H1 (cell line): Measurements from ENCODE around the gene DAB2IP. TPM values are rescaled to one million over a fixed set of nuclear protein-coding genes. Genes with fewer than 3 reads are reported as not detected.

Source experiments
- CTCF ChIA-PET: fragments of 300-600 bp; sonication (Branson Sonifier 250); formaldehyde crosslinking; loops from one replicate; lab custom pipeline; 2021; ENCODE audit not compliant: partially characterized antibody; lab: Charles Lee
- POLR2A ChIA-PET: fragments of 300-600 bp; sonication (Branson Sonifier 250); formaldehyde crosslinking; loops from one replicate; lab custom pipeline; 2021; ENCODE audit warnings: inconsistent platforms; ENCODE audit not compliant: partially characterized antibody; lab: Charles Lee
- DNase-seq, 2 experiments: peaks; one replicate each; pipeline versions ENCODE4 v3.0.0 to v3.0.0-alpha.2; 2010 to 2022; ENCODE audit warnings: low spot score in 2 of 2, low read depth in 1 of 2, mixed read lengths in 1 of 2
- FAIRE-seq: peaks from 2 replicates; lab custom pipeline; 2011; peaks lifted over from hg19 to GRCh38; lab: Jason Lieb, UNC
- H2AFZ ChIP-seq: 2 replicates; pipeline ENCODE4 v1.8.1; 2012; ENCODE audit warnings: low read length, inconsistent platforms
- H2AK5ac ChIP-seq: 2 replicates; pipeline ENCODE4 v1.6.1; 2013; ENCODE audit warnings: low read depth, low read length
- H2BK120ac ChIP-seq: replicated peaks from 2 replicates; pipeline ENCODE3; 2013; ENCODE audit warnings: low read depth, low read length, inconsistent platforms
- H2BK12ac ChIP-seq: 2 replicates; pipeline ENCODE4 v1.6.1; 2013; ENCODE audit warnings: low read depth, low read length
- H2BK15ac ChIP-seq: 2 replicates; pipeline ENCODE4 v1.6.1; 2013; ENCODE audit warnings: low read length
- H2BK20ac ChIP-seq: 2 replicates; pipeline ENCODE4 v1.6.1; 2013; ENCODE audit warnings: low read length
- H2BK5ac ChIP-seq: 2 replicates; pipeline ENCODE4 v1.6.1; 2013; ENCODE audit warnings: low read depth, low read length
- H3K14ac ChIP-seq: 2 replicates; pipeline ENCODE4 v1.6.1; 2013; ENCODE audit warnings: inconsistent platforms; ENCODE audit not compliant: insufficient read length
- H3K18ac ChIP-seq: 2 replicates; pipeline ENCODE4 v1.6.1; 2013; ENCODE audit warnings: low read length; ENCODE audit errors: extremely low read depth
- H3K23ac ChIP-seq: 2 replicates; pipeline ENCODE4 v1.6.1; 2013; ENCODE audit warnings: inconsistent platforms; ENCODE audit not compliant: insufficient read length
- H3K23me2 ChIP-seq: 2 replicates; pipeline ENCODE4 v1.6.1; 2013; ENCODE audit warnings: low read depth, low read length
- H3K27ac ChIP-seq: 2 replicates; pipeline ENCODE4 v1.6.1; 2011; ENCODE audit warnings: low read depth, low read length, inconsistent platforms
- H3K27me3 ChIP-seq, 4 experiments: replicated peaks in 1 of 4; 1 replicate in 1 of 4; 2 replicates in 3 of 4; pipeline versions ENCODE4 v1.6.1 to v1.8.1; 2011 to 2013; ENCODE audit warnings: low read length in 3 of 4, mild to moderate bottlenecking in 3 of 4, inconsistent platforms in 2 of 4, mixed read lengths in 2 of 4, moderate library complexity in 1 of 4; ENCODE audit not compliant: control insufficient read depth in 3 of 4, insufficient read depth in 3 of 4; ENCODE audit errors: extremely low read depth in 1 of 4
- H3K36me3 ChIP-seq, 4 experiments: 2 replicates each; pipeline versions ENCODE4 v1.6.1 to v1.8.1; 2011 to 2013; ENCODE audit warnings: mild to moderate bottlenecking in 4 of 4, low read length in 3 of 4, moderate library complexity in 2 of 4, control low read depth in 1 of 4, inconsistent platforms in 1 of 4; ENCODE audit not compliant: insufficient read depth in 4 of 4, control insufficient read depth in 2 of 4
- H3K4ac ChIP-seq: replicated peaks from 2 replicates; pipeline ENCODE3; 2013; ENCODE audit warnings: low read length, low read depth, mixed read lengths, inconsistent platforms; ENCODE audit not compliant: insufficient read length
- H3K4me1 ChIP-seq, 4 experiments: replicated peaks in 1 of 4; 1 replicate in 1 of 4; 2 replicates in 3 of 4; pipeline versions ENCODE4 v1.6.1 to v1.8.1; 2011 to 2013; ENCODE audit warnings: low read length in 3 of 4, inconsistent platforms in 2 of 4, mixed read lengths in 1 of 4; ENCODE audit not compliant: insufficient read depth in 4 of 4, control insufficient read depth in 3 of 4
- H3K4me2 ChIP-seq, 2 experiments: 2 replicates each; pipeline versions ENCODE4 v1.6.1 to v1.8.1; 2011 to 2013; ENCODE audit warnings: low read depth in 2 of 2, low read length in 2 of 2, control low read depth in 1 of 2, inconsistent platforms in 1 of 2, mild to moderate bottlenecking in 1 of 2; ENCODE audit not compliant: insufficient read depth in 1 of 2
- H3K4me3 ChIP-seq, 4 experiments: fragments of 200-600, 300-600 bp in 1 of 4; sonication (generic), shearing (Covaris generic), sonication (Bioruptor Twin) in 1 of 4; 2 replicates each; pipeline versions ENCODE4 v1.5.1 to v1.8.1; 2011 to 2016; ENCODE audit warnings: low read length in 4 of 4, low read depth in 3 of 4, control low read depth in 2 of 4, inconsistent platforms in 2 of 4, mild to moderate bottlenecking in 2 of 4, mixed read lengths in 1 of 4, moderate library complexity in 1 of 4; ENCODE audit not compliant: insufficient read depth in 2 of 4; ENCODE audit errors: extremely low read depth in 1 of 4
- H3K56ac ChIP-seq: replicated peaks from 2 replicates; pipeline ENCODE3; 2013; ENCODE audit warnings: low read depth, mild to moderate bottlenecking, mixed read lengths, low read length, inconsistent platforms; ENCODE audit not compliant: insufficient read length
- H3K79me1 ChIP-seq: 2 replicates; pipeline ENCODE4 v1.6.1; 2013; ENCODE audit warnings: low read depth, low read length, control low read depth
- H3K79me2 ChIP-seq, 2 experiments: 2 replicates each; pipeline versions ENCODE4 v1.6.1 to v1.8.1; 2012 to 2013; ENCODE audit warnings: low read length in 2 of 2, mild to moderate bottlenecking in 2 of 2, inconsistent platforms in 1 of 2; ENCODE audit not compliant: insufficient read depth in 2 of 2, control insufficient read depth in 1 of 2
- H3K9ac ChIP-seq, 4 experiments: replicated peaks in 1 of 4; 1 replicate in 1 of 4; 2 replicates in 3 of 4; pipeline versions ENCODE4 v1.6.1 to v1.8.1; 2011 to 2013; ENCODE audit warnings: low read depth in 3 of 4, low read length in 3 of 4, control low read depth in 2 of 4, mild to moderate bottlenecking in 2 of 4, moderate library complexity in 2 of 4, inconsistent platforms in 1 of 4; ENCODE audit errors: extremely low read depth in 1 of 4
- H3K9me3 ChIP-seq, 2 experiments: 2 replicates each; pipeline versions ENCODE4 v1.6.1 to v1.8.1; 2012 to 2013; ENCODE audit warnings: mild to moderate bottlenecking in 2 of 2, moderate library complexity in 2 of 2, control low read depth in 1 of 2, inconsistent platforms in 1 of 2, low read depth in 1 of 2, low read length in 1 of 2, mixed read lengths in 1 of 2; ENCODE audit not compliant: insufficient read depth in 2 of 2
- H4K20me1 ChIP-seq, 2 experiments: replicated peaks in 1 of 2; 2 replicates each; pipeline versions ENCODE3 to v1.8.1; 2011 to 2013; ENCODE audit warnings: inconsistent platforms in 2 of 2, low read length in 2 of 2, mild to moderate bottlenecking in 1 of 2; ENCODE audit not compliant: insufficient read depth in 2 of 2, control insufficient read depth in 1 of 2
- H4K5ac ChIP-seq: 2 replicates; pipeline ENCODE4 v1.6.1; 2013; ENCODE audit warnings: low read length, low read depth, mixed read lengths, inconsistent platforms; ENCODE audit not compliant: insufficient read length
- H4K8ac ChIP-seq: 2 replicates; pipeline ENCODE4 v1.8.0; 2013; ENCODE audit warnings: mild to moderate bottlenecking, moderate library complexity, low read length, inconsistent platforms; ENCODE audit not compliant: insufficient read depth; ENCODE audit errors: extremely low read depth
- H4K91ac ChIP-seq: replicated peaks from 2 replicates; pipeline ENCODE3; 2013; ENCODE audit warnings: low read length, mixed read lengths, inconsistent platforms; ENCODE audit not compliant: insufficient read length
- ATF2 ChIP-seq: IDR thresholded peaks from 2 replicates; pipeline ENCODE4 v1.6.1; 2012; ENCODE audit warnings: low read length, inconsistent platforms
- BACH1 ChIP-seq: IDR thresholded peaks from 2 replicates; pipeline ENCODE4 v1.6.1; 2012; ENCODE audit warnings: low read length, improper control_type of control experiment
- CEBPB ChIP-seq: IDR thresholded peaks from 2 replicates; pipeline ENCODE4 v1.6.1; 2012; ENCODE audit warnings: low read depth, low read length
- CHD1 ChIP-seq: IDR thresholded peaks from 2 replicates; pipeline ENCODE4 v1.6.1; 2012; ENCODE audit warnings: low read depth, low read length, improper control_type of control experiment
- HDAC2 ChIP-seq, 2 experiments: fragments of 300-600 bp in 1 of 2; sonication (generic) in 1 of 2; IDR thresholded peaks; 2 replicates each; pipeline ENCODE4 v1.6.1; 2011 to 2012; ENCODE audit warnings: low read depth in 2 of 2, low read length in 2 of 2, mild to moderate bottlenecking in 2 of 2, moderate library complexity in 2 of 2, borderline replicate concordance in 1 of 2, inconsistent platforms in 1 of 2
- HDAC6 ChIP-seq: IDR thresholded peaks from one replicate; pipeline ENCODE4 v1.7.1; 2012; ENCODE audit warnings: low read depth, mild to moderate bottlenecking, inconsistent platforms, low read length, moderate library complexity
- JUND ChIP-seq: IDR thresholded peaks from 2 replicates; pipeline ENCODE4 v1.6.1; 2011; ENCODE audit warnings: mild to moderate bottlenecking, improper control_type of control experiment, low read length
- NRF1 ChIP-seq: IDR thresholded peaks from 2 replicates; pipeline ENCODE4 v1.6.1; 2011; ENCODE audit warnings: mild to moderate bottlenecking, low read depth, low read length, improper control_type of control experiment
- POLR2AphosphoS5 ChIP-seq: IDR thresholded peaks from 2 replicates; pipeline ENCODE4 v1.6.1; 2011; ENCODE audit warnings: low read depth, low read length
- RBBP5 ChIP-seq: IDR thresholded peaks from 2 replicates; pipeline ENCODE4 v1.7.1; 2012; ENCODE audit warnings: low read depth, mild to moderate bottlenecking, inconsistent platforms, low read length, moderate library complexity, borderline replicate concordance
- SP4 ChIP-seq: IDR thresholded peaks from 2 replicates; pipeline ENCODE4 v1.6.1; 2012; ENCODE audit warnings: low read length, inconsistent platforms
- SUZ12 ChIP-seq: fragments of 200-600 bp; sonication (generic); IDR thresholded peaks from 2 replicates; pipeline ENCODE4 v1.6.1; 2012; ENCODE audit warnings: mild to moderate bottlenecking, inconsistent platforms, low read length, moderate library complexity, mixed read lengths
- WGBS, 2 experiments: shearing (Covaris generic) in 1 of 2; methylation state at CpG; one replicate each; pipeline versions ENCODE4 v1.1.6 to v1.1.7; 2013 to 2015; ENCODE audit warnings: low lambda C conversion rate in 2 of 2, mixed read lengths in 2 of 2, inconsistent platforms in 1 of 2, low coverage in 1 of 2, missing lambda C conversion rate in 1 of 2; ENCODE audit not compliant: insufficient replicate concordance in 2 of 2, insufficient coverage in 1 of 2, insufficient read length in 1 of 2; ENCODE audit errors: extremely low coverage in 1 of 2, missing lambda C conversion rate in 1 of 2; 5-methylcytosine and 5-hydroxymethylcytosine counted together
- polyA plus RNA-seq, 7 experiments: library from polyadenylated mRNA; depleted of rRNA in 3 of 7; stranded (reverse) in 5 of 7; unstranded in 2 of 7; fragments of >200 nt in 5 of 7; fragments of 200-250 nt in 2 of 7; gene quantifications; 1 replicate in 5 of 7; 2 replicates in 1 of 7; 4 replicates in 1 of 7; pipeline versions ENCODE4 v1.2.1 to v1.2.3, GENCODE V29; 2011 to 2013; ENCODE audit warnings: missing spikeins in 2 of 7, mixed read lengths in 2 of 7
- total RNA-seq: library from RNA; stranded (reverse); fragmentation: NEBNext Ultra II Directional; extraction: Animal tissue kit (Norgen Biotek cat#: 25700); gene quantifications from 2 replicates; pipeline ENCODE4 v1.2.1, GENCODE V29; 2021

The DAB2IP gene
- total and polyA plus RNA-seq, 2 of the 8 experiments (the other 6 are each of a cell fraction or from before 2014, with no cell fraction given): 19.7 to 39.5 TPM

GRCh38 chr9:121660367-121660766 lies 8.9 kb downstream of the DAB2IP start:
- H4K8ac ChIP-seq: no peak overlapping the region
- peaks cover 12 to 34% of the 10 kb centered on the region in 2 experiments for H4K20me1 ChIP-seq
- POLR2A ChIA-PET: interaction anchor here (1.0 kb wide), 1 partner anchor 10 kb away, joined by 3 read pairs; no protein-coding TSS in a partner anchor
- H2BK120ac ChIP-seq: no peak overlapping the region
- 0 out of 2 replicates have a peak, but pooled peaks cover 1% of the 10 kb centered on the region for H3K23me2 ChIP-seq
- no peak overlapping the region for H2BK15ac ChIP-seq
- no peak overlapping the region for H3K4me2 ChIP-seq
- H3K79me1 ChIP-seq: peaks cover 13% of the 10 kb centered on the region
- H4K5ac ChIP-seq: no peak overlapping the region
- no peak overlapping the region for H2BK12ac ChIP-seq
- H2AK5ac ChIP-seq: no peak overlapping the region
- DNase-seq (no peak), FAIRE-seq (no peak)
- no peak overlapping the region for H3K56ac ChIP-seq
- no peak overlapping the region for H2BK5ac ChIP-seq
- H3K27me3 ChIP-seq: no peaks in the 10 kb centered on the region; a peak in 1 of 7 replicates
- H3K79me2 ChIP-seq: peaks cover 0 to 16% of the 10 kb centered on the region in 2 experiments; a peak in 1 of 4 replicates
- WGBS, 2 experiments: 85% methylated on average over 6 of the region's 6 CpGs; no CpG with 5 or more reads in 1 of the 2 experiments
- H3K23ac ChIP-seq: no peak overlapping the region
- H2BK20ac ChIP-seq: no peak overlapping the region
- no peak overlapping the region for H3K9ac ChIP-seq
- H2AFZ ChIP-seq: no peak overlapping the region
- no peak overlapping the region for H3K18ac ChIP-seq
- peaks cover 0 to 13% (median 1%) of the 10 kb centered on the region in 4 experiments; a peak in 2 of 7 replicates for H3K4me1 ChIP-seq
- H3K9me3 ChIP-seq: no peaks in the 10 kb centered on the region
- no peak overlapping the region for H3K14ac ChIP-seq
- no peaks in the 10 kb centered on the region for H3K36me3 ChIP-seq
- no peak overlapping the region for H3K4ac ChIP-seq
- H3K27ac ChIP-seq: no peak overlapping the region
- H3K4me3 ChIP-seq: no peak overlapping the region
- no peak overlapping the region for H4K91ac ChIP-seq
- CTCF ChIA-PET: interaction anchor here (0.8 to 7.9 kb wide), 12 partner anchors 8 to 120 kb away, joined by 3 to 56 read pairs (median 4); no protein-coding TSS in a partner anchor
- no peak for TF ChIP-seq JUND
- TF ChIP-seq SUZ12: no peak
- TF ChIP-seq BACH1: no peak
- TF ChIP-seq RBBP5: no peak
- TF ChIP-seq HDAC2 (IDR thresholded peaks at IDR 0.05; ENCODE audit: borderline replicate concordance in 1 of 2, low read depth in 2 of 2, low read length in 2 of 2): no peak
- no peak for TF ChIP-seq POLR2AphosphoS5
- TF ChIP-seq NRF1: no peak
- TF ChIP-seq CEBPB: no peak
- no peak for TF ChIP-seq HDAC6
- TF ChIP-seq SP4: no peak
- TF ChIP-seq CHD1: no peak
- TF ChIP-seq ATF2: no peak
